ENCODE results near the gene PITPNC1.
"Not testable (repeated sequence)": the region's sequence is repeated elsewhere in the genome, so short reads cannot be mapped to it uniquely, and the experiment has no call there.

PITPNC1 gene

DNA sequence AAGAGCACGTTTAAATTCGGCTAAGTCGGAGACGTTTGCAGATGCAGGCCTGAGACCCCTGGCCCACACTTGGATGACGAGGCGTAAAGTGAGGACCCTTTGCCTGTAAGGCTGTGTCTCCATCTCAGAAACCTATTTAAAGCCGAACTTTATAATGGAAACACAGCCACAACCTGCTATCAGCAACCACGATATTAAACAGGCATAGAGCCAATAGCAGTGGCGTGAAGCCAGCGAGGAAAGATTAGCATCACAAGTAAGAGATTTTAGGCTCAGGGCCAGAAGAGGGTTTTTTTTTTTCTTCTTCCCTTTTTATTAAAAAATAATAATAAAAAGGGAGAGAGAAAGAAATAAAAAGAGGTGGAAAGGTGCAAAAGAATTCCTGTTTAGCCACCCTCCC lies 229.4 kb downstream of the PITPNC1 start:
- in situ Hi-C loops (cut with MboI; ENCODE audit: low sequenced_read_pairs) = no loop called here

- in situ Hi-C loops (cut with MboI; ENCODE audit: low sequenced_read_pairs) = no loop called here
These were observed 230.0 kb downstream of the PITPNC1 start for GRCh38 chr17:67606896-67607604.

DNA sequence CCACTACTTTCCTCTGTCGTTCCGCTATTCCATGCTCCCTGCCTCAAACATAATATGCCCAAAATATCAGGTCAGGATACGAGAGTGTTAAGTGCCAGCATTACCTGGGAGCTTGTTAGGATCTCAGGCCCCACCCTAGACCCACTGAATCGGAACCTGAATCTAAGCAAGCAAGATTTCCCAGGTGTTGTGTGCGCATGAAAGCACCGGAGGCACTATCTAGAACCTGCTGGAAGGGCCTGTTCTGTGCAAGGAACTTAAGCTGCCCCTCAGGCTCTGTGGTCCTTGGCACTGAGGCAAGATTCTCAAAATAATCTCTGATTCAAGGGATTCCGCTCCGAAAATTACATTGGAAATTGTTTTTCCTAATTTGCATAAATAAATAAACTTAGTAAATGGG lies 233.0 kb downstream of the PITPNC1 start:
- in situ Hi-C loops (cut with MboI; ENCODE audit: low sequenced_read_pairs) = no loop called here

DNA sequence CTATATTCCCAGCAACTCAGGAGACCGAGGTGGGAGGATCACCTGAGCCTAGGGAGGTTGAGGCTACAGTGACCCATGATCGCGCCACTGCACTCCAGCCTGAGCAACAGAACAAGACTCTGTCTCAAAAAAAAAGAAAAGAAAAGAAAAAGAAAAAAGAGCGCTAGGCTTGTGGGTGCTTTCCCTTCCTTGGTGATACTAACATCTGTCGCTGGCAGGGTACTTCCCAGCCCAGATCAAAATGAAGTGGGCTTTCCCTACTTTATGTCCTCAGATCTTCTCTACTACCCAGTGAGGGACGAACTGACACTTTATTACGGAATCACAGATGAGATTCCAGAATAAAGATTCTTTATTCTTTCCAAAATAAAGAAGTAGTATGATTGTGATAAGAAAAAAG lies 236.9 kb downstream of the PITPNC1 start:
- in situ Hi-C loops (cut with MboI; ENCODE audit: low sequenced_read_pairs) = no loop called here

- in situ Hi-C loops (cut with MboI; ENCODE audit: low sequenced_read_pairs) = no loop called here
These were observed 238.0 kb downstream of the PITPNC1 start for GRCh38 chr17:67615011-67615561.

DNA sequence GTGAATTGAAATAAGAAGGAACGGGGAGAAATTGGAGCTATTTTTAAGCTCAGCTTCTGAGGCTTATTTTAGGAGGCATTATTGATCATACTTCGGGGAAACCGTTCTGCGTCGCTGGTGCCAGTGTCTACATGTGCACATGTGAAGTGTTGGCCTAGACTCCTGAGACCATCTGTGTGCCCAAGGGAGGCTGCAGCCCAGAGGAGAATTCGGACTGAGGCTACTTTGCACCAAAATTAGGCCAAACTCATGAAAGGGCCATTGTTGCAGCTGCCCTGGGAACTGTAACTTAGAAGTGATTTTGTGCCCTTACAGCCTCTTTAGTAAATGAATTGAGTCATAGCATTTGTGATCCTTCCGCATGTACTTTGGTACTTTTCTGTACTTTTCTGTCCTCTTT lies 238.7 kb downstream of the PITPNC1 start:
- in situ Hi-C loops (cut with MboI; ENCODE audit: low sequenced_read_pairs) = no loop called here

DNA sequence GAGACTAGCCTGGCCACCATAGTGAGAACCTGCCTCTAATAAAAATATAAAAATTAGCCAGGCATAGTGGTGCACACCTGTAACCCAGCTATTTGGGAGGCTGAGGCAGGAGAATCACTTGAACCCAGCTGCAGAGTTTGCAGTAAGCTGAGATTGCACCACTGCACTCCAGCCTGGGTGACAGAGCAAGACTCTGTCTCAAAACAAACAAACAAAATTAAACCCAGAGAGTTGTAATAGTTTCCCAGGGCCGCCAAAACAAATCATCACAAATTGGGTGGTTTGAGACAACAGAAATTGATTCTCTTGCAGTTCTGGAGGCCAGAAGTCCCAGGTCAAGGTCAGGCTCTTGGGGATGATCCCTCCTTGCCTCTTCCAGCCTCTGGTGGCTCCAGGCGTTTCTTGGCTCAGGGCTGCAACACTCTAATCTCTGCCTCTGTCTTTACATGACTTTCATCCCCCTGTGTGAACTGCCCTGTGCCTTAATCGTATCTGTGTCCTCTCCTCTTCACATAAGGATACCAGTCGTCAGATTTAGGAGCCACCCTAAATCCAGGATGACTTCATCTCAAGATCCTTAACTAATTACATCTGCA lies 240.3 kb downstream of the PITPNC1 start:
- in situ Hi-C loops (cut with MboI; ENCODE audit: low sequenced_read_pairs) = no loop called here

DNA sequence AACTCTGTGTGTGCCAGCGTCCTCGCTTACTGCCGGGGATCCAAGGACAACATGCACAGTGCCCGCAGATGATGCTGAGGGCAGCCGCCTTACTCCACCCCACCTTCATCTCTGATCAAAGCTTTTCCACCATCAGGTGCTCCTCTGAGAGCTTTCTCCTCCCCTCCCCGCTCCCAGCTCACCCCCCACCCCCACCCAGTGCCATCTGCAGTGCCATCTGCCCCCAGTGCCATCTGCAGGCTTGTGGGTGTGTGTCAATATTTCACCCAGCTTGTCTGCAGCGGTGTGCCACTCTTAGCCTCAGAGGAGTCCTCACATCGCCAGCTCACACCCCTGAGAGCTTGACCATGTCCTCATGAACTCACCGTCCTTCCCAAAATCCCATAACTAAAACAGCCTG lies 242.5 kb downstream of the PITPNC1 start:
- in situ Hi-C loops (cut with MboI; ENCODE audit: low sequenced_read_pairs) = no loop called here

- in situ Hi-C loops (cut with MboI; ENCODE audit: low sequenced_read_pairs) = no loop called here
These were observed 243.0 kb downstream of the PITPNC1 start for GRCh38 chr17:67620088-67620487.

GRCh38 chr17:67620636-67621035 lies 243.6 kb downstream of the PITPNC1 start:
- in situ Hi-C loops (cut with MboI; ENCODE audit: low sequenced_read_pairs) = no loop called here

- in situ Hi-C loops (cut with MboI; ENCODE audit: low sequenced_read_pairs) = no loop called here
These were observed 246.7 kb downstream of the PITPNC1 start for GRCh38 chr17:67623767-67624166.

GRCh38 chr17:67624886-67625656 lies 248.0 kb downstream of the PITPNC1 start:
- in situ Hi-C loops (cut with MboI; ENCODE audit: low sequenced_read_pairs) = no loop called here

DNA sequence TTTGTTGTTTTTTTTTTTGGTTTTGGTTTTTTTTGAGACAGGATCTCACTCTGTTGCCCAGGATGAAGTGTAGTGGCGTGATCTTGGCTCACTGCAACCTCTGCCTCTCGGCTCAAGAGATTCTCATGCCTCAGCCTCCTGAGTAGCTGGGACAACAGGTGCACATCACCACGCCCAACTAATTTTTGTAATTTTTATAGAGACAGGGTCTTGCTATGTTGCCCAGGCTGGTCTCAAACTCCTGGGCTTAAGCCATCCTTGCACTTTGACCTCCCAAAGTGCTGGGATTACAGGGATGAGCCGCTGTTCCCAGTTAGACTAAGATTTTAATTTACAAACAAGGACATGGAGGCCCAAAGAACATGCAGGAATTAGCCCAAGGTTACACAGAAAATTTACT lies 248.9 kb downstream of the PITPNC1 start:
- in situ Hi-C loops (cut with MboI; ENCODE audit: low sequenced_read_pairs) = no loop called here

GRCh38 chr17:67628580-67629013 lies 251.5 kb downstream of the PITPNC1 start:
- in situ Hi-C loops (cut with MboI; ENCODE audit: low sequenced_read_pairs) = no loop called here

GRCh38 chr17:67629971-67630320 lies 252.9 kb downstream of the PITPNC1 start:
- in situ Hi-C loops (cut with MboI; ENCODE audit: low sequenced_read_pairs) = no loop called here

DNA sequence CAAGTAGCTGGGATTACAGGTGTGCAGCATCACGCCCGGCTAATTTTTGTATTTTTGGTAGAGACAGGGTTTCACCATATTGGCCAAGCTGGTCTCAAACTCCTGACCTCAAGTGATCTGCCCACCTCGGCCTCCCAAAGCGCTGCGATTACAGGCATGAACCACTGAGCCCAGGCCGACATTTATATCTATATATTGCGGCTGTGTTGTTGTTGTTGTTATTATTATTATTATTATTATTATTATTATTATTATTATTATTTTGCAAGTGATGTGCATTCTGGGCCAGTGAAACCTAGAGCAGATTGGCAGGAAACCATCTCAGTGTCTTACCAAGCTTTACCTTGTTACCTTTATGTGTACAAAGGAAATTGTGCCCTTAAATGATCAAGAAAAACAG lies 253.8 kb downstream of the PITPNC1 start:
- in situ Hi-C loops (cut with MboI; ENCODE audit: low sequenced_read_pairs) = not testable (repeated sequence)

DNA sequence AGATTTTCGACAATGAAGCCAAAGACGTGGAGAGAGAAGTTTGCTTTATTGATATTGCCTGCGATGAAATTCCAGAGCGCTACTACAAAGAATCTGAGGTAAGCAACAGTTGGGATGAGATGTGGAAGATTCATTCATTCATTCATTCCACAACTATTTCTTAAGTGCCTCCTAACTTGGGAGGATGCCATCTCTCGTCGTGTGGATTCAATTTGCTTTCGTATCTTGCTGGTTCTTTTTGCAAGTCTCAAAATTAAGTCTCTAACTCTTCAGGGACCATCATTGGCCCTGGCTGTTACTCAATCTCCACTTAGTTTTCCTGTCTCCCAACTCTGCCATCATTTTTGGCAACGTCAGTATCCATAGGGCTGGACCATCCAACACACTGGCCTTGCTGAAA lies 255.1 kb downstream of the PITPNC1 start:
- in situ Hi-C loops (cut with MboI; ENCODE audit: low sequenced_read_pairs) = no loop called here

GRCh38 chr17:67633751-67634211 lies 256.7 kb downstream of the PITPNC1 start:
- in situ Hi-C loops (cut with MboI; ENCODE audit: low sequenced_read_pairs) = no loop called here

DNA sequence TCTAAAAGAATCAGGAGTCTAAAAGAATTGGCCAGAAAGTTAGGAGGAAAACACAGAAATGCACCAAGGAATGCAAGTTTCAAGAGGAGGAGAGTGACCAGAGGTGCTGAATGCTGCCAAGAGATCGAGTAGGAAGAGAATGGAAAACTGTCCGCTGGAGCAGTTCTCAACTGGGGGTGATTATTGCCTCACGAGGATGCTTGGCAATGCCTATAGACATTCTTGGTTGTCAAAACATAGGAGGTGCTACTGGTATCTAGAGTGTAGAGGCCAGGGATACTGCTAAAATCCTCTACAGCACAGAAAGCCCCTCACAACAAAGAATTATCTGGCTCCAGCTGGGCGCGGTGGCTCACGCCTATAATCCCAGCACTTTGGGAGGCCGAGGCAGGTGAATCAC lies 258.6 kb downstream of the PITPNC1 start:
- in situ Hi-C loops (cut with MboI; ENCODE audit: low sequenced_read_pairs) = no loop called here

- in situ Hi-C loops (cut with MboI; ENCODE audit: low sequenced_read_pairs) = no loop called here
These were observed 259.2 kb downstream of the PITPNC1 start for GRCh38 chr17:67636312-67636711.

GRCh38 chr17:67636834-67637520 lies 259.9 kb downstream of the PITPNC1 start:
- in situ Hi-C loops (cut with MboI; ENCODE audit: low sequenced_read_pairs) = no loop called here
